ENCODE data around the gene CAMTA1.

Gene CAMTA1

GRCh38 chr1:7113822-7114221 lies 328.6 kb downstream of the CAMTA1 start:
- Mint-ChIP-seq H3K27ac (no peak overlapping the region), H3K36me3 (no peaks in the 10 kb centered on the region), H3K4me3 (no peak overlapping the region), H3K4me1 (no peaks in the 10 kb centered on the region), H3K9me3 (peaks cover 7% of the 10 kb centered on the region)
- DNase-seq (ENCODE audit: low spot score in 2 of 2): no peak
- no peak for ATAC-seq

- H3K27ac Mint-ChIP-seq: no peak overlapping the region
- no peak for ATAC-seq
- no peaks in the 10 kb centered on the region for H3K36me3 Mint-ChIP-seq
- H3K4me1 Mint-ChIP-seq: no peaks in the 10 kb centered on the region
- no peak for DNase-seq (ENCODE audit: low spot score in 2 of 2)
- H3K4me3 Mint-ChIP-seq: no peak overlapping the region
- peaks cover 7% of the 10 kb centered on the region for H3K9me3 Mint-ChIP-seq
These were observed 330.7 kb downstream of the CAMTA1 start for GRCh38 chr1:7116001-7116400.

GRCh38 chr1:7117399-7118281 lies 332.4 kb downstream of the CAMTA1 start:
- no peak for DNase-seq (ENCODE audit: low spot score in 2 of 2)
- ATAC-seq: no peak
- H3K27ac Mint-ChIP-seq: no peak overlapping the region
- no peak overlapping the region for H3K4me3 Mint-ChIP-seq
- H3K9me3 Mint-ChIP-seq: peaks cover 7% of the 10 kb centered on the region
- H3K36me3 Mint-ChIP-seq: no peaks in the 10 kb centered on the region
- no peaks in the 10 kb centered on the region for H3K4me1 Mint-ChIP-seq

GRCh38 chr1:7119156-7119555 lies 333.9 kb downstream of the CAMTA1 start:
- DNase-seq (ENCODE audit: low spot score in 2 of 2) (no peak), ATAC-seq (no peak)
- Mint-ChIP-seq H3K36me3 (no peaks in the 10 kb centered on the region), H3K9me3 (peaks cover 7% of the 10 kb centered on the region), H3K4me1 (no peaks in the 10 kb centered on the region), H3K27ac (no peak overlapping the region), H3K4me3 (no peak overlapping the region)

- H3K36me3 Mint-ChIP-seq: no peaks in the 10 kb centered on the region
- DNase-seq (ENCODE audit: low spot score in 2 of 2): no peak
- no peak for ATAC-seq
These were observed 335.8 kb downstream of the CAMTA1 start for GRCh38 chr1:7120863-7121621.

GRCh38 chr1:7121622-7121988 lies 336.4 kb downstream of the CAMTA1 start:
- Mint-ChIP-seq H3K9me3 (no peaks in the 10 kb centered on the region), H3K4me1 (no peaks in the 10 kb centered on the region), H3K4me3 (no peak overlapping the region), H3K36me3 (no peaks in the 10 kb centered on the region), H3K27ac (no peak overlapping the region)
- no peak for DNase-seq (ENCODE audit: low spot score in 2 of 2)
- no peak for ATAC-seq

More at GRCh38 chr1:7120863-7121621, 335.8 kb downstream of the CAMTA1 start:
- no peak overlapping the region for H3K27ac Mint-ChIP-seq
- H3K4me3 Mint-ChIP-seq: no peak overlapping the region
- no peaks in the 10 kb centered on the region for H3K4me1 Mint-ChIP-seq
- peaks cover 1% of the 10 kb centered on the region for H3K9me3 Mint-ChIP-seq

- ATAC-seq (no peak), DNase-seq (ENCODE audit: low spot score in 2 of 2) (no peak)
- Mint-ChIP-seq H3K27ac (no peak overlapping the region), H3K4me1 (no peaks in the 10 kb centered on the region), H3K4me3 (no peak overlapping the region), H3K9me3 (no peaks in the 10 kb centered on the region), H3K36me3 (no peaks in the 10 kb centered on the region)
These were observed 342.2 kb downstream of the CAMTA1 start for GRCh38 chr1:7127322-7128075.

- Mint-ChIP-seq H3K27ac (no peak overlapping the region), H3K36me3 (no peaks in the 10 kb centered on the region), H3K4me1 (no peaks in the 10 kb centered on the region), H3K9me3 (no peaks in the 10 kb centered on the region), H3K4me3 (no peak overlapping the region)
- no peak for DNase-seq (ENCODE audit: low spot score in 2 of 2)
- ATAC-seq: no peak
These were observed 343.0 kb downstream of the CAMTA1 start for GRCh38 chr1:7128293-7128692.

GRCh38 chr1:7130127-7130526 lies 344.9 kb downstream of the CAMTA1 start:
- H3K27ac Mint-ChIP-seq: no peak overlapping the region
- ATAC-seq (no peak), DNase-seq (ENCODE audit: low spot score in 2 of 2) (no peak)
- H3K4me3 Mint-ChIP-seq: no peak overlapping the region
- H3K36me3 Mint-ChIP-seq: no peaks in the 10 kb centered on the region
- no peaks in the 10 kb centered on the region for H3K9me3 Mint-ChIP-seq
- H3K4me1 Mint-ChIP-seq: no peaks in the 10 kb centered on the region

- H3K4me1 Mint-ChIP-seq: no peaks in the 10 kb centered on the region
- ATAC-seq: no peak
- H3K36me3 Mint-ChIP-seq: no peaks in the 10 kb centered on the region
These were observed 350.2 kb downstream of the CAMTA1 start for GRCh38 chr1:7135493-7135892.

GRCh38 chr1:7136166-7136953 lies 351.1 kb downstream of the CAMTA1 start:
- ATAC-seq (no peak), DNase-seq (ENCODE audit: low spot score in 2 of 2) (no peak)
- Mint-ChIP-seq H3K27ac (no peak overlapping the region), H3K4me3 (no peak overlapping the region), H3K36me3 (no peaks in the 10 kb centered on the region), H3K9me3 (no peaks in the 10 kb centered on the region), H3K4me1 (no peaks in the 10 kb centered on the region)

More at GRCh38 chr1:7135493-7135892, 350.2 kb downstream of the CAMTA1 start:
- Mint-ChIP-seq H3K27ac (no peak overlapping the region), H3K4me3 (no peak overlapping the region), H3K9me3 (no peaks in the 10 kb centered on the region)
- DNase-seq (ENCODE audit: low spot score in 2 of 2): no peak

- Mint-ChIP-seq H3K36me3 (no peaks in the 10 kb centered on the region), H3K9me3 (no peaks in the 10 kb centered on the region), H3K4me3 (no peak overlapping the region), H3K4me1 (no peaks in the 10 kb centered on the region), H3K27ac (no peak overlapping the region)
- DNase-seq (ENCODE audit: low spot score in 2 of 2): no peak
- ATAC-seq: no peak
These were observed 355.0 kb downstream of the CAMTA1 start for GRCh38 chr1:7140251-7140650.

GRCh38 chr1:7145947-7146346 lies 360.7 kb downstream of the CAMTA1 start:
- no peaks in the 10 kb centered on the region for H3K4me1 Mint-ChIP-seq
- no peaks in the 10 kb centered on the region for H3K36me3 Mint-ChIP-seq
- ATAC-seq (no peak), DNase-seq (ENCODE audit: low spot score in 2 of 2) (no peak)
- H3K27ac Mint-ChIP-seq: no peak overlapping the region
- no peak overlapping the region for H3K4me3 Mint-ChIP-seq
- no peaks in the 10 kb centered on the region for H3K9me3 Mint-ChIP-seq

GRCh38 chr1:7146710-7147109 lies 361.5 kb downstream of the CAMTA1 start:
- Mint-ChIP-seq H3K27ac (no peak overlapping the region), H3K9me3 (no peaks in the 10 kb centered on the region), H3K4me1 (no peaks in the 10 kb centered on the region), H3K4me3 (no peak overlapping the region), H3K36me3 (no peaks in the 10 kb centered on the region)
- DNase-seq (ENCODE audit: low spot score in 2 of 2) (no peak), ATAC-seq (no peak)
